MCF 10A (cell line): ENCODE data around the gene CNOT6L. TPM values are rescaled to one million over a fixed set of nuclear protein-coding genes. Genes with fewer than 3 reads are reported as not detected.

Experiments used
- BruUV-seq: library from RNA; stranded (reverse); fragments of 400-500 nt; replicated peaks from 2 replicates; lab custom pipeline; 2021; lab: Mats Ljungman, UMichigan
- CTCF ChIA-PET: fragments of 300-600 bp; sonication (Branson Sonifier 250); formaldehyde crosslinking; extraction: SDS; loops from one replicate; lab custom pipeline; 2021; ENCODE audit warnings: antibody characterized with exemption, inconsistent platforms; lab: Yijun Ruan, JAX
- POLR2A ChIA-PET: fragments of 300-600, 350-650 bp; sonication (Branson Sonifier 250); formaldehyde crosslinking; extraction: SDS; loops from one replicate; lab custom pipeline; 2020; ENCODE audit warnings: antibody characterized with exemption, inconsistent platforms; lab: Yijun Ruan, JAX
- DNase-seq: peaks from one replicate; pipeline ENCODE4 v3.0.0-alpha.2; 2018; ENCODE audit not compliant: unreplicated experiment
- H3K27ac Mint-ChIP-seq: one replicate; pipeline ENCODE4 v1.8.0; 2022; ENCODE audit warnings: mild to moderate bottlenecking, low read depth, mixed read lengths; ENCODE audit not compliant: unreplicated experiment
- H3K27me3 Mint-ChIP-seq: one replicate; pipeline ENCODE4 v1.8.0; 2022; ENCODE audit warnings: mixed read lengths; ENCODE audit not compliant: insufficient read depth, unreplicated experiment
- H3K36me3 Mint-ChIP-seq: one replicate; pipeline ENCODE4 v1.8.0; 2022; ENCODE audit warnings: mild to moderate bottlenecking, moderate library complexity, mixed read lengths; ENCODE audit not compliant: insufficient read depth, unreplicated experiment
- H3K4me1 Mint-ChIP-seq: one replicate; pipeline ENCODE4 v1.8.0; 2022; ENCODE audit warnings: mixed read lengths; ENCODE audit not compliant: insufficient read depth, unreplicated experiment
- H3K4me3 Mint-ChIP-seq: one replicate; pipeline ENCODE4 v1.8.0; 2022; ENCODE audit warnings: mild to moderate bottlenecking, moderate library complexity, mixed read lengths; ENCODE audit not compliant: unreplicated experiment
- H3K9me3 Mint-ChIP-seq: one replicate; pipeline ENCODE4 v1.8.0; 2022; ENCODE audit warnings: mixed read lengths; ENCODE audit not compliant: unreplicated experiment
- CTCF ChIP-seq: fragments of 200-600 bp; IDR thresholded peaks from one replicate; pipeline ENCODE4 v1.8.0; 2022; ENCODE audit warnings: antibody characterized with exemption, mild to moderate bottlenecking; ENCODE audit not compliant: unreplicated experiment
- intact Hi-C: fragments of 100-400 bp; cut with micrococcal nuclease; formaldehyde crosslinking; loops from 2 replicates; pipeline ENCODE4 v1.14.1; 2022
- total RNA-seq: library from RNA; stranded (reverse); gene quantifications from 2 replicates; pipeline ENCODE4 v1.2.3, GENCODE V29; 2022

Gene CNOT6L
- total RNA-seq, 1 experiment from 2014 or later, result 47.3 TPM

GRCh38 chr4:77758804-77759203 is 60.4 kb downstream of the CNOT6L start:
- H3K9me3 Mint-ChIP-seq, result peaks cover 25% of the 10 kb centered on the region
- no peak overlapping the region for H3K4me3 Mint-ChIP-seq
- intact Hi-C loops, result no loop called here
- no peak overlapping the region for H3K27ac Mint-ChIP-seq
- POLR2A ChIA-PET, result no interaction called here
- no TSS peak for BruUV-seq
- CTCF ChIA-PET, result interaction anchor here (0.6 kb wide), 1 partner anchor 369 kb away, joined by 5 read pairs; no protein-coding TSS in a partner anchor
- no peaks in the 10 kb centered on the region for H3K4me1 Mint-ChIP-seq
- H3K27me3 Mint-ChIP-seq, result no peaks in the 10 kb centered on the region
- no peak for DNase-seq
- no peak for TF ChIP-seq CTCF
- H3K36me3 Mint-ChIP-seq, result peaks cover 52% of the 10 kb centered on the region

GRCh38 chr4:77751764-77752163 is 67.4 kb downstream of the CNOT6L start:
- DNase-seq, result no peak
- no peak overlapping the region for H3K4me3 Mint-ChIP-seq
- ChIA-PET POLR2A (interaction anchor here (1.3 kb wide), 1 partner anchor 9 kb away, joined by 5 read pairs; no protein-coding TSS in a partner anchor), CTCF (interaction anchor here (1.8 kb wide), 1 partner anchor 15 kb away, joined by 5 read pairs; no protein-coding TSS in a partner anchor)
- TF ChIP-seq CTCF, result no peak
- peaks cover 48% of the 10 kb centered on the region for H3K36me3 Mint-ChIP-seq
- no peak overlapping the region for H3K27ac Mint-ChIP-seq
- BruUV-seq, result no TSS peak
- intact Hi-C loops, result no loop called here
- H3K27me3 Mint-ChIP-seq, result no peaks in the 10 kb centered on the region
- H3K9me3 Mint-ChIP-seq, result no peaks in the 10 kb centered on the region
- H3K4me1 Mint-ChIP-seq, result no peaks in the 10 kb centered on the region

- H3K4me1 Mint-ChIP-seq, result peaks cover 13% of the 10 kb centered on the region
- intact Hi-C loops, result loop anchor here (10.0 kb wide), 1 partner anchor 69 kb away; the partner anchor contains the start of gene CNOT6L
- BruUV-seq, result no TSS peak
- H3K27me3 Mint-ChIP-seq, result no peaks in the 10 kb centered on the region
- peaks cover 24% of the 10 kb centered on the region for H3K36me3 Mint-ChIP-seq
- CTCF ChIA-PET, result interaction anchor here (0.6 to 0.7 kb wide), 2 partner anchors 72 to 1624 kb away, joined by 3 to 4 read pairs; no protein-coding TSS in a partner anchor
- H3K27ac Mint-ChIP-seq, result no peak overlapping the region
- H3K9me3 Mint-ChIP-seq, result no peaks in the 10 kb centered on the region
- H3K4me3 Mint-ChIP-seq, result no peak overlapping the region
- POLR2A ChIA-PET, result interaction anchor here (0.6 to 1.6 kb wide), 3 partner anchors 14 to 119 kb away, joined by 3 to 4 read pairs (median 4); partner anchors contain the start of gene MRPL1
- no peak for DNase-seq
- no peak for TF ChIP-seq CTCF
Measured at GRCh38 chr4:77745792-77746191, 73.4 kb downstream of the CNOT6L start.

- Mint-ChIP-seq H3K36me3 (peaks cover 31% of the 10 kb centered on the region), H3K27ac (peak overlapping the region; percentile 32), H3K4me1 (peaks cover 13% of the 10 kb centered on the region), H3K27me3 (no peaks in the 10 kb centered on the region), H3K9me3 (no peaks in the 10 kb centered on the region), H3K4me3 (no peak overlapping the region)
- no peak for TF ChIP-seq CTCF
- ChIA-PET CTCF (interaction anchor here (0.6 to 0.7 kb wide), 2 partner anchors 123 to 586 kb away, joined by 3 read pairs; no protein-coding TSS in a partner anchor), POLR2A (interaction anchor here (0.6 to 2.8 kb wide), 15 partner anchors 9 to 1439 kb away, joined by 3 to 24 read pairs (median 4); partner anchors contain the start of genes CNOT6L and MRPL1)
- DNase-seq, result peak; percentile 45
- intact Hi-C loops, result loop anchor here (10.0 kb wide), 1 partner anchor 73 kb away; the partner anchor contains the start of gene CNOT6L
- no TSS peak for BruUV-seq
Measured at GRCh38 chr4:77742054-77742453, 77.1 kb downstream of the CNOT6L start.
